ENCODE results near the gene FAM20B.
"Not testable (repeated sequence)": the region's sequence is repeated elsewhere in the genome, so short reads cannot be mapped to it uniquely, and the experiment has no call there.

The FAM20B gene

GRCh38 chr1:179025975-179026812 lies 500 bp downstream of the FAM20B start:
- no peak for DNase-seq

GRCh38 chr1:179026813-179027669 lies 1.3 kb downstream of the FAM20B start:
- DNase-seq, result no peak

- DNase-seq, result no peak
Observed at GRCh38 chr1:179029321-179029759, 3.6 kb downstream of the FAM20B start.

- no peak for DNase-seq
Observed at GRCh38 chr1:179030130-179030529, 4.4 kb downstream of the FAM20B start.

- no peak for DNase-seq
Observed at GRCh38 chr1:179030683-179031082, 5.0 kb downstream of the FAM20B start.

- no peak for DNase-seq
Observed at GRCh38 chr1:179031284-179031683, 5.6 kb downstream of the FAM20B start.

- no peak for DNase-seq
Observed at GRCh38 chr1:179031855-179032513, 6.3 kb downstream of the FAM20B start.

- no peak for DNase-seq
Observed at GRCh38 chr1:179034720-179035119, 9.0 kb downstream of the FAM20B start.

DNA sequence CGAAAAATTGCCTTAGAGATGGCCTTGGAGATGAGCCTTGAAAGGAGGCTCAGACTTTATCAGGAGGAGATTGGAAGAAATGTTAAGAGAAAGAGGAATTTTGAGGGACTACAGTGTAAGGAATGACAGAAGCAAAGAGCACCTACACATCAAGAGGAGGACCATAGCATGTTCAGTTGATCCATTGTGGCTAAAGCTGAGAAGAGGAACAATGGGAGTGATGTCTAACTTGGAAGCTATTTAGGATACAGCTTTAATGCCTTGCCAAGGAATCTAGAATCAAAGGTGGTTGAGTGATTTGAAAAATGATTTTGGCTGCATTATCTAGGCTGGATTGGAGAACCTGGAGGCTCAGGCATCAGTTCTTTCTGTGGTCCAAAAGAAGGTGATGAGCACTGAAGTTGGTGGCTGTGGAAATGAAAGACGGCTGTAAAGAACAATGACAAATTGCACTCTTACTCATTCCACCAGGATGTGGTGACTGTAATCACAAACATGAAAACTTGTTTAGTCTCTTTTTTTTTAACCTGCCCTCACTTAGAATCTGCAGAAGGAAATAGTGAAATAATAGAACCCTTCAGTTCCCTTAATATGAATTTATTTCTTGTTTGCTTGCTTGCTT lies 11.3 kb downstream of the FAM20B start:
- DNase-seq, result no peak

GRCh38 chr1:179038528-179039281 lies 13.0 kb downstream of the FAM20B start:
- DNase-seq, result no peak

GRCh38 chr1:179039502-179040174 lies 13.9 kb downstream of the FAM20B start:
- DNase-seq, result not testable (repeated sequence)

DNA sequence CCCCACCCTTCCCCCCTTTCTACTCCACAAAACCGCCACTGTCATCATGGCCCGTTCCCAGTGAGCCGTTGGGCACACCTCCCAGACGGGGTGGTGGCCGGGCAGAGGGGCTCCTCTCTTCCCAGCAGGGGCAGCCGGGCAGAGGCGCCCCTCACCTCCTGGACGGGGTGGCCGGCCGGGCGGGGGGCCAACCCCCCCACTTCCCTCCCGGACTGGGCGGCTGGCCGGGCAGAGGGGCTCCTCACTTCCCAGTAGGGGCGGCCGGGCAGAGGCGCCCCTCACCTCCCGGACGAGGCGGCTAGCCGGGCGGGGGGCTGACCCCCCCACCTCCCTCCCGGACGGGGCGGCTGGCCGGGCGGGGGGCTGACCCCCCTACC lies 14.5 kb downstream of the FAM20B start:
- not testable (repeated sequence) for DNase-seq

DNA sequence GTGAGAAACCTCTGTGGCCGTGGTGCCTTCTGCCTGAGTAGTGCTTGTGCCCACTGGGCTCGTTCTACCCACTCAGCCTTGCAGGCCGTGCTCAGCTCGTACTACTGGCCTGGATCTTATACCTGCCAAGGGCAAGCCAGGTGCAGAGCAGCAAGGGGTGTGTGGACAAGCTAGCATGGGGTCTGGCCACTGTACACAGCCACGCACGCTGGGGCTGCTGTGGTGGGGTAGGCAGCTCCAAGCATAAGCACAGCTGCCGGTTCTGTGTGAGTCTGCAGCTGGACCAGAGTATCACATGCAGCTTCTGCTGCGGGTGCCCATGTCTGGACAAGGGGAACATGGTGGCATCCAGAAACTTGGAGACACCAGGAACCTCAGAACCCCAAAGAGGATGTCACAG lies 16.4 kb downstream of the FAM20B start:
- DNase-seq, result no peak

DNA sequence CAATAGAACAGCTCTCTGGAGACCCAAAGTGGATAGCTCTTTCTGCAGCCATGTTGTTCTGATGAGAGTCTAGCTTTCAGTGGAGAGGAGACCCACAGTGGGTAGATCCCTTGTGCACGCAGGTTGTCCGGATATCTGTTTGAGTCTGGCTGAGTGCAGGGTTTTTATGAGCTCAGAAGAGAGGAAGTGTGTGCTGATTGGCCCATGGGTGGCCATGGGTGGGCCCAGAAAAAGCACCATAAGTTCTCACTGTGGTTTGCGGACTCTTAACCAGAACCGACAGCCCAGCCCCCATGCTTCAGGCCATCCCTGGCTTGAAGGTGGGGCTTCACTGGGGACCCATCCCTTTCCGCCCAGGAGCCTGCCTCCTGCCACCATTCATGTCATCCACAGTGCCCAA lies 17.0 kb downstream of the FAM20B start:
- no peak for DNase-seq

DNA sequence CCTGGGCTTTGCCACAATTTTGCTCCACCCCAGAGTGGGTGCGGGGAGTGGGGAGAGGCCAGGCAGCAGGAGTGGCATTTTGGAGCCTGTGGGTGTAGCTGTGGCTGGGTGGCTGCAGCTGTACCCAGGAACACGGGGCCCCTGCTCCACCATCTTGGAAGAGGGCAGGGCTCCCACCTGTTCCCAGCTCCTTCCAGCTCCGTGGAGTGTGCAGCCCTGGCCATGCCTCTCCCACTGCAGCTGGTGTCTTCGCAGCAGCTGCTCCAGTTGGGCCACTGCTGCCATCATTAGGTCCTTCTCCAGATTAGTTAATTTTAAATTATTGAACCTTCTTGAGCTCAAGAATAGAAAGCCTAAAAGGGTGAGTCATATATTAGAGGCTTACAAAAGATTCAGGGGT lies 17.6 kb downstream of the FAM20B start:
- DNase-seq, result no peak

DNA sequence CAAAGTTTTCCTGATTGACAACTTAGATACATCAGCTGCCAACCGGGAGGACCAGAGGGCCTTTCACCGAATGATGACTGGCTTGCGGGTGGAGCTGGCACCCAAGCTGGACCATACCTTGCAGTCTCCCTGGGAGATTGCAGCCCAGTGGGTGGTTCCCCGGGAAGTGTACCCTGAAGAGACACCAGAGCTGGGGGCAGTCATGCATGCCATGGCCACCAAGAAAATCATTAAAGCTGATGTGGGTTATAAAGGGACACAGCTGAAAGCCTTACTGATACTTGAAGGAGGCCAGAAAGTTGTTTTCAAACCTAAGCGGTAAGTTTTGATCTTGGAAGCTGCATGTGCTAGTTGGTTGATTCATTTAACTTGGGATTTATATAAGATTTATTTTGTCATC lies 18.2 kb downstream of the FAM20B start:
- no peak for DNase-seq

DNA sequence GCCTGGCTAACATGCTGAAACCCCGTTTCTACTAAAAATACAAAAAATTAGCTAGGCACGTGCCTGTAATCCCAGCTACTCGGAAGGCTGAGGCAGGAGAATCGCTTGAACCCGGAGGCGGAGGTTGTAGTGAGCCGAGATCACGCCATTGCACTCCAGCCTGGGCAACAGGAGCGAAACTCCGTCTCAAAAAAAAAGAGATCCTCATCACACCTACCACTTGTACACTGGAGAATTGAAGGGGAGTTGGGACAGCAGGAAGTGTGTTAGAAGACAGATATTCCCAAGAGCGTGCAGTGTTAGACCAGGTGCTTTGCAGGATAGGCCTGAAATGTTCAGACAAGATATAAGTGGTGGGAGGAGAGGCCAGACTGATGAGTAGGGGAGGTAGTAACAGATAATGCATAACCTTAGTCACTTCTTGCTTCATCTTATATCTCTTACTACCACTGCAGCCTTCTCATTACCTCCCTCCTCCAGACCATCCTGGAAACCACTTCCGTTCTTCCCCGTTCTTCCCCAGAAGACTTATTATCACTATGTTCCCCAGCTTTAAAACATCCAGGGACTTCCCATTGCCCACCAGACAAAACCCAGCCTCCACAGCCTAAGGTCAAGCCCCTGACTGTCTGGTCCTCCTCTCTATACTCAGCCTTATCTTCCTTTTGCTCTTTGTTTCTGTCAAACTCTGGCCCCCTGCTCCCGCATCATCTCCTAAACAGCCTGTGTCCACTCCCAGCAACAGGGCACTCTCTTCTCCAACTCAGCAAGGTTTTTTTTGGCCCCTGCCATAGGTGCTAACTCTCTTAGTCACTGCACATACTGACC lies 21.3 kb downstream of the FAM20B start:
- DNase-seq, result no peak

DNA sequence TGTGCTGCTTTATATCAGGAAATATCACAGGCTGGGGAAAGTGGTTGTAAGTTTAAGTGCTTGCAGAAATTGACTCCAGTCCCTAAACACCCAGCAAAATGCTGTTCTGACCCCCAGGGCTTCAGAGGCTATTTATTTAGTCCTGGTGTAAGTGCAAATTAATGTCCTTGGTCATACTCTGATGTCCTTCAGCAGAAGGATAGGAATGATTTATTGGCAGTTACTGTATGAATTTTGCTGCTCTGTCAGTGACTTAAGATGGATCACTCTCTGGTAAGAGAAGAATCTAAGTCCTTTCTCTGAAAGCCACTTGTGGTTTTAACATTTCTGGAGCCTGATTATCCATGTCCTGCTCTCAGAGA lies 21.9 kb downstream of the FAM20B start:
- no peak for DNase-seq

DNA sequence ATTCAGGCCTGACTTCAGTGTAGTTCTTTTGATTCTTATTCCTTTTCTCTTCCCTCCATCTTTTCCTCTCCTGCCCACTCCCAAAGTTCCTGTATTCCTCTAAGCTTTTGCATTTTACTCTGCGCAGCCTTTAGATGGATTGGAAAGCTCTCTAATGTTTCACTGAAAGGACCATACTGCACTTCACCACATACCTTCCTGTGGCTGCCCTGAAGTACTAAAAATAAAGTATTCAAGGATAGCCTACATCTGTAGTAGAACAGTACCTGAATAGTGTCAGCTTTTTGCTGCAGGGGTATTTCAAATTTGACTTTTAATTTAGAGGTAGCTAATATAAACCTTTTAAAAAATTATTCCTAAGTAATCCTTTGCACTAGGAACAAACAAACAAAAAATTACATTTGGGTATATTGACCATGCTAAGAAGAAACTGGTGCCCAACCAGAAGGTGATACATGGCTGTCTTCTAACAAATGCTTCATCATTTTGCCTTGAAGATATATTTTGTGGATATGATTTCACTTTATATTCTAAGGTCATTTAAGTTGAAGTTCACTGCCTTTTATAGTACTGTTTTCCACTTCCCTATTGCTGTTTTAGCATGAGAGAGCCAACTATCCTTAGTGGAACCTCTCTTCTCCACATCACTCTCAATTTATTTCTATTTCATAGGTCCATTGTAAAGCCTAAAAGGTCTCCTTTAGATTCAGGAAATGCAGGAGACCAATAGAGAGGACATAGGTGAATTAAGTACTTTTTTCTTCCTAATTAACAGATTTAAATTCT lies 22.8 kb downstream of the FAM20B start:
- DNase-seq, result no peak

DNA sequence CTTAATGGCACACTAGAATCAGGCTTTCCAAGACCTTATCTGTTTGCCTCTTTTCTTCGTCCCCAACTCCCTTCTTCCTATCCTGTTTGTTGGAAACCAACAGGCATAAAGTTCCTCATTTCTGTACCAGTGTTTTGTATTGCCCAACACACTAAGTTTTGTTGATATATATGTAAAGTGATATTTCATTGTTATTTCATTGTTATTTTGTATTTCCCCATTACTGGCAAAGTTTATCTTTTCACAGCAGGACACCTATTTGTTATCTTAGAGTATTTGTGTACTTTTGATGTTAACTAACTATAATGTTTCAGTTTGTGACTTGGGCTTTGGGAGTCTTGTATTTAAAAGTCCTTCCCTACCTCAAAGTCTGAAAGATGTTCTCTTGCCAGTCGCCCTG lies 27.1 kb downstream of the FAM20B start:
- DNase-seq, result no peak

All from cortex of kidney (tissue), 1 donor.